ENCODE measurements around the gene OXCT2.

Gene OXCT2

GRCh38 chr1:39761557-39762260, 9.4 kb downstream of the OXCT2 start:
- no peak for DNase-seq (ENCODE audit: low read depth)
- no peak overlapping the region for H3K4me3 ChIP-seq (ENCODE audit: low read length)
- TF ChIP-seq CTCF (IDR thresholded peaks at IDR 0.05; ENCODE audit: insufficient read depth, low read depth, low read length, missing control alignments) = no peak

GRCh38 chr1:39761016-39761415, 10.1 kb downstream of the OXCT2 start:
- H3K4me3 ChIP-seq (ENCODE audit: low read length) = no peak overlapping the region
- no peak for DNase-seq (ENCODE audit: low read depth)
- no peak for TF ChIP-seq CTCF (IDR thresholded peaks at IDR 0.05; ENCODE audit: insufficient read depth, low read depth, low read length, missing control alignments)

GRCh38 chr1:39760074-39761008, 10.8 kb downstream of the OXCT2 start:
- TF ChIP-seq CTCF (IDR thresholded peaks at IDR 0.05; ENCODE audit: insufficient read depth, low read depth, low read length, missing control alignments) = no peak
- DNase-seq (ENCODE audit: low read depth) = no peak
- H3K4me3 ChIP-seq (ENCODE audit: low read length) = no peak overlapping the region

- TF ChIP-seq CTCF (IDR thresholded peaks at IDR 0.05; ENCODE audit: insufficient read depth, low read depth, low read length, missing control alignments) = no peak
- H3K4me3 ChIP-seq (ENCODE audit: low read length) = no peak overlapping the region
- no peak for DNase-seq (ENCODE audit: low read depth)
Measured at GRCh38 chr1:39759436-39759726, 11.8 kb downstream of the OXCT2 start.

GRCh38 chr1:39758556-39759435, 12.4 kb downstream of the OXCT2 start:
- no peak for DNase-seq (ENCODE audit: low read depth)
- no peak overlapping the region for H3K4me3 ChIP-seq (ENCODE audit: low read length)
- TF ChIP-seq CTCF (IDR thresholded peaks at IDR 0.05; ENCODE audit: insufficient read depth, low read depth, low read length, missing control alignments) = no peak

GRCh38 chr1:39757501-39757900, 13.6 kb downstream of the OXCT2 start:
- no peak overlapping the region for H3K4me3 ChIP-seq (ENCODE audit: low read length)
- DNase-seq (ENCODE audit: low read depth) = no peak
- no peak for TF ChIP-seq CTCF (IDR thresholded peaks at IDR 0.05; ENCODE audit: insufficient read depth, low read depth, low read length, missing control alignments)
